Upper lobe of left lung (tissue), 6 donors: ENCODE measurements around the gene B9D1. TPM values are rescaled to one million over a fixed set of nuclear protein-coding genes. Genes with fewer than 3 reads are reported as not detected.

ENCODE experiments used
- ATAC-seq, 2 donors: fragments of 200-7000 bp; cut with Tn5 transposase; one replicate each; pipeline ENCODE4 v1.9.1; 2022; ENCODE audit warnings: mild to moderate bottlenecking in 2 of 2, moderate library complexity in 2 of 2; ENCODE audit not compliant: low FRiP score in 2 of 2
- DNase-seq, 2 donors: peaks; one replicate each; pipeline ENCODE4 v3.0.0-alpha.2; 2019 to 2020
- H3K27ac ChIP-seq, 4 donors: fragments of 200-600 bp; sonication (generic); one replicate each; pipeline ENCODE4 v1.5.1; 2016 to 2019
- H3K27me3 ChIP-seq, 4 donors: fragments of 200-600 bp; sonication (generic); one replicate each; pipeline ENCODE4 v1.5.1; 2017 to 2019
- H3K36me3 ChIP-seq, 4 donors: fragments of 200-600 bp; sonication (generic); one replicate each; pipeline ENCODE4 v1.5.1; 2016 to 2019
- H3K4me1 ChIP-seq, 4 donors: fragments of 200-600 bp; sonication (generic); one replicate each; pipeline ENCODE4 v1.5.1; 2018 to 2019
- H3K4me3 ChIP-seq, 4 donors: fragments of 200-600 bp; sonication (generic); one replicate each; pipeline ENCODE4 v1.5.1; 2017 to 2019; ENCODE audit warnings: mild to moderate bottlenecking in 2 of 4, moderate library complexity in 1 of 4
- H3K9me3 ChIP-seq, 4 donors: fragments of 200-600 bp; sonication (generic); one replicate each; pipeline ENCODE4 v1.5.1; 2018 to 2019
- CTCF ChIP-seq, 6 experiments: fragments of 450-650 bp in 4 of 6; fragments of 200-600 bp in 2 of 6; sonication (generic) in 2 of 6; IDR thresholded peaks; one replicate each; pipeline ENCODE4 v1.5.1; 2016 to 2019; ENCODE audit warnings: antibody characterized with exemption in 6 of 6
- EP300 ChIP-seq, 4 donors: sonication (generic); formaldehyde crosslinking; IDR thresholded peaks; one replicate each; pipeline ENCODE4 v1.5.1; 2017; ENCODE audit warnings: antibody characterized with exemption in 4 of 4, control low read depth in 2 of 4
- POLR2A ChIP-seq, 4 donors: fragments of 450-650 bp; IDR thresholded peaks; one replicate each; pipeline ENCODE4 v1.5.1; 2016 to 2017; ENCODE audit warnings: antibody characterized with exemption in 4 of 4, mild to moderate bottlenecking in 2 of 4
- POLR2AphosphoS5 ChIP-seq, 2 donors: sonication (generic); formaldehyde crosslinking; IDR thresholded peaks; one replicate each; pipeline ENCODE4 v1.5.1; 2017; ENCODE audit warnings: antibody characterized with exemption in 2 of 2
- WGBS, 2 donors: methylation state at CpG; one replicate each; pipeline ENCODE4 v1.1.5; 2017 to 2018; 5-methylcytosine and 5-hydroxymethylcytosine counted together
- total RNA-seq, 6 donors: library from RNA; depleted of rRNA in 4 of 6; stranded (reverse); fragments of >200 nt in 4 of 6; gene quantifications; one replicate each; pipeline versions ENCODE4 v1.1.0 to v1.2.1, GENCODE V29; 2016 to 2021
- donor health status: DM: no; HTN: no; CAD: no; lungs with moderate emphysema.
- donor health status: DM: no; HTN: yes; CAD: no; lungs with severe emphysema.

B9D1 gene
- total RNA-seq, 6 donors from 2014 or later: 11.7 to 52.4 (median 17.5) TPM

- Histone ChIP-seq H3K27ac (peak overlapping the region in 2 of 4 donors; percentile 18 to 27), H3K27me3 (no peaks in the 10 kb centered on the region), H3K4me3 (no peak overlapping the region), H3K9me3 (no peaks in the 10 kb centered on the region), H3K4me1 (peaks cover 39 to 63% (median 51%) of the 10 kb centered on the region in 4 donors), H3K36me3 (no peaks in the 10 kb centered on the region)
- 91 to 97% methylated on average over 7 of the region's 7 CpGs for WGBS, 2 donors
- no peak for DNase-seq
- TF ChIP-seq EP300 (IDR thresholded peaks at IDR 0.05): no peak
- no peak for TF ChIP-seq CTCF (IDR thresholded peaks at IDR 0.05)
- no peak for TF ChIP-seq POLR2A (IDR thresholded peaks at IDR 0.05)
- TF ChIP-seq POLR2AphosphoS5 (IDR thresholded peaks at IDR 0.05): no peak
- no peak for ATAC-seq
Measured at GRCh38 chr17:19299866-19300265, 62.7 kb downstream of the B9D1 start.

GRCh38 chr17:19299214-19299747 lies 63.2 kb downstream of the B9D1 start:
- Histone ChIP-seq H3K36me3 (no peaks in the 10 kb centered on the region), H3K27ac (peak overlapping the region in 3 of 4 donors; percentile 18 to 27 (median 23)), H3K4me1 (peaks cover 33 to 57% (median 45%) of the 10 kb centered on the region in 4 donors), H3K9me3 (no peaks in the 10 kb centered on the region), H3K27me3 (no peaks in the 10 kb centered on the region), H3K4me3 (no peak overlapping the region)
- DNase-seq (no peak), ATAC-seq (no peak)
- TF ChIP-seq EP300 (IDR thresholded peaks at IDR 0.05): no peak
- no peak for TF ChIP-seq POLR2AphosphoS5 (IDR thresholded peaks at IDR 0.05)
- TF ChIP-seq CTCF (IDR thresholded peaks at IDR 0.05): no peak
- WGBS, 2 donors: 57 to 60% methylated on average over 4 of the region's 4 CpGs

- 58 to 65% methylated on average over 6 of the region's 6 CpGs for WGBS, 2 donors
- peak overlapping the region in 2 of 4 donors; percentile 23 to 64 for H3K27ac ChIP-seq
- no peaks in the 10 kb centered on the region for H3K27me3 ChIP-seq
- no peaks in the 10 kb centered on the region for H3K9me3 ChIP-seq
- peaks cover 30 to 51% (median 39%) of the 10 kb centered on the region in 4 donors for H3K4me1 ChIP-seq
- H3K36me3 ChIP-seq: no peaks in the 10 kb centered on the region
- no peak for TF ChIP-seq EP300 (IDR thresholded peaks at IDR 0.05)
- TF ChIP-seq POLR2AphosphoS5 (IDR thresholded peaks at IDR 0.05): no peak
- no peak for TF ChIP-seq POLR2A (IDR thresholded peaks at IDR 0.05)
- no peak for TF ChIP-seq CTCF (IDR thresholded peaks at IDR 0.05)
- ATAC-seq (no peak), DNase-seq (no peak)
- no peak overlapping the region for H3K4me3 ChIP-seq
Measured at GRCh38 chr17:19298569-19299213, 63.8 kb downstream of the B9D1 start.

- 83 to 85% methylated on average over 10 to 11 of the region's 11 CpGs for WGBS, 2 donors
- no peaks in the 10 kb centered on the region for H3K27me3 ChIP-seq
- no peak overlapping the region for H3K4me3 ChIP-seq
- DNase-seq (no peak), ATAC-seq (no peak)
- no peak for TF ChIP-seq POLR2AphosphoS5 (IDR thresholded peaks at IDR 0.05)
- no peak for TF ChIP-seq POLR2A (IDR thresholded peaks at IDR 0.05)
- no peak for TF ChIP-seq EP300 (IDR thresholded peaks at IDR 0.05)
- TF ChIP-seq CTCF (IDR thresholded peaks at IDR 0.05): no peak
- peaks cover 17 to 37% (median 24%) of the 10 kb centered on the region in 4 donors for H3K4me1 ChIP-seq
- H3K27ac ChIP-seq: no peak overlapping the region
- no peaks in the 10 kb centered on the region for H3K36me3 ChIP-seq
- no peaks in the 10 kb centered on the region for H3K9me3 ChIP-seq
Measured at GRCh38 chr17:19296786-19297778, 65.4 kb downstream of the B9D1 start.
